LNCAP (cell line): ENCODE data around the gene DOCK4.

ENCODE experiments used
- TF ChIP-seq, protein P1 (sequence below): fragments of 450-650 bp; IDR thresholded peaks from 2 replicates; pipeline ENCODE4 v1.5.1; 2017; ENCODE audit warnings: mild to moderate bottlenecking

The DOCK4 gene

DNA sequence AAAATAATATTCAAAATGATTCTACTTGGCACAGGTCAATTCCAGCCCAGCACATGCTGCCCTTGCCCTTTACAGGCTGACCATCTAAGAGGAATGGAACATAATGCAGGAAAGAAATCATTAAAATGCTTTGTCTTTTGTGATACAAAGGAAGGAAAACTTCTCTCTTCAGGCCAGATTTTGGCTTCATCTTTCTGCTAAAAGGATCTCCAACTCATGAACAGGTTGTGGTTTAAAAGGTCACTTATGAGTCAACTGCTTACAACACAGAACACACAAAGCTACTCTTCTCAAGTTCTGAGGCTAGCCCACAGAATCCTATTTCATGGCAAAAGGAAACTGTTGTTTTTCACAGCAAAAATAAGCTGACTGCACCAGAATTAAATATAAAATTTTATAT lies 197.1 kb downstream of the DOCK4 start:
- TF ChIP-seq, protein P1, sequence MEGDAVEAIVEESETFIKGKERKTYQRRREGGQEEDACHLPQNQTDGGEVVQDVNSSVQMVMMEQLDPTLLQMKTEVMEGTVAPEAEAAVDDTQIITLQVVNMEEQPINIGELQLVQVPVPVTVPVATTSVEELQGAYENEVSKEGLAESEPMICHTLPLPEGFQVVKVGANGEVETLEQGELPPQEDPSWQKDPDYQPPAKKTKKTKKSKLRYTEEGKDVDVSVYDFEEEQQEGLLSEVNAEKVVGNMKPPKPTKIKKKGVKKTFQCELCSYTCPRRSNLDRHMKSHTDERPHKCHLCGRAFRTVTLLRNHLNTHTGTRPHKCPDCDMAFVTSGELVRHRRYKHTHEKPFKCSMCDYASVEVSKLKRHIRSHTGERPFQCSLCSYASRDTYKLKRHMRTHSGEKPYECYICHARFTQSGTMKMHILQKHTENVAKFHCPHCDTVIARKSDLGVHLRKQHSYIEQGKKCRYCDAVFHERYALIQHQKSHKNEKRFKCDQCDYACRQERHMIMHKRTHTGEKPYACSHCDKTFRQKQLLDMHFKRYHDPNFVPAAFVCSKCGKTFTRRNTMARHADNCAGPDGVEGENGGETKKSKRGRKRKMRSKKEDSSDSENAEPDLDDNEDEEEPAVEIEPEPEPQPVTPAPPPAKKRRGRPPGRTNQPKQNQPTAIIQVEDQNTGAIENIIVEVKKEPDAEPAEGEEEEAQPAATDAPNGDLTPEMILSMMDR, result no peak

GRCh38 chr7:112007185-112007584 lies 199.0 kb downstream of the DOCK4 start:
- TF ChIP-seq, protein P1, result no peak

- TF ChIP-seq, protein P1, result no peak
Observed at GRCh38 chr7:112006071-112006470, 200.1 kb downstream of the DOCK4 start.

DNA sequence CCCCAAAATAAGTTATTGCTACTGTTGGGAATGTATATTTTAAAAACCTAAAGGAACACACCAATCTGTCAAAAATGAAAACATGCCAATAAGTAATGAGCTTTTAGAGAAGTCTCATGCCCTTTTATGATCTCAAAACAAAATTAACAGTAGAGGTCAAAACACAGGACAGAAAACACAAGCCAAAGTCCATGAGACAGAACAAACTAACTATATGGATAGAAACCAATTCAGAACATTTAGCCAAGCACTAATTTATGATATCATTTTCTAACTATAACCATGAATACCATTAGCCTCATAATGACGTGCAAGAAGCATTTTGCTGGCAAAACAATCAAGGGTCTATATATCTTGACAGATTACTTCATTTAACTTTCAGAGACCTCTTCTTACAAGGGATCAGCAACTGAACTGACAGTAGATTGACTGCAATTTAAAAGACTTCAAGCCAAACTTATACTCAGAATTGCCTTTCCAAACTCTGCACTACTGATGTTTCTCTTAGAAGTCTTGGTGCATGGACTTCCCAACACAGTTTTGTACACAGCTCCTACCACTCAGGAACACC lies 200.9 kb downstream of the DOCK4 start:
- TF ChIP-seq, protein P1, result no peak

GRCh38 chr7:112001091-112001826 lies 204.9 kb downstream of the DOCK4 start:
- TF ChIP-seq, protein P1, result no peak

DNA sequence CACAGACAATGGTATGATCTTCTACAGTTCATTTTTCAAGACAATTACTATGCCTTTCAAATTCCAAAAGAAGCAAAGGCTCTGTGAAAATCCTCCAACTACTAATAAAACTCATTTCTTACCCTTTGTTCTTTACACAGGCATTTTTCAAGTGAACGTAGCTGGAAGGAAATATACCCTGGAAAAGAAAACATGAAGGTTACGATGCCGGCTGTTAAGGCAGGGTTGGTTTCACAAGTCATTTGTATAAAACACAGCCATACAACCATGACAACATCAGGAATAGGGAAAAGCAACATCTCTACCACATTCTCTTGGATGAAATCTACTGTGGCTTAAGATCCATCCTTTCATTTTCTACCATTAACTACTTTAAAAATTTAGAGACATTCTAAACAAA lies 207.9 kb downstream of the DOCK4 start:
- TF ChIP-seq, protein P1, result no peak

DNA sequence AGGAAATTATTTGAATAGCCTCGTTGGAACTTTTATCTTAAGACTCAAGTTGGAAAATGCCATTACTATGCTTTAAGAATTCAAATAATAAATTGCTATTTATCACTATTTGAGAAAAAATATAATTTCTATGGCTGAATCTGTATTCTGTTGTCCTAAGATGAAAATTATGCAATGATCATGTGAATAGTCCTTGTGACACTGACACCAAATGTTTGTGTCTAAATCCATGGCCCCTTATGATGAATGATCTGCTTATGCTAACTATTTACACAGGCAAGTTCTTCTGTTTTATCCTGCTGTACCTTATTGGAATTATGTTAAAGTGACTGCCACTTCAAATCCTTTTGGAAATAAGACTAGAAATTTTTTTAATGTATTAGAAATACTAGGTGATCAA lies 208.7 kb downstream of the DOCK4 start:
- TF ChIP-seq, protein P1, result no peak
